Heart right ventricle (tissue), 16 donors: ENCODE measurements around the gene CCDC192. TPM values are rescaled to one million over a fixed set of nuclear protein-coding genes. Genes with fewer than 3 reads are reported as not detected.
A peak's percentile ranks its signal among the peaks of the same experiment; 100 is the strongest.

Source experiments
- ATAC-seq, 8 donors: fragments of 200-7000 bp; cut with Tn5 transposase; one replicate each; pipeline ENCODE4 v1.9.1; 2020; ENCODE audit warnings: mild to moderate bottlenecking in 8 of 8, moderate library complexity in 8 of 8, moderate number of reproducible peaks in 1 of 8
- DNase-seq, 2 donors: peaks; one replicate each; pipeline ENCODE4 v3.0.0-alpha.2; 2020
- H3K27ac ChIP-seq, 10 donors: fragments of 200-600 bp; sonication (generic) in 2 of 10; one replicate each; pipeline versions ENCODE4 v1.5.0 to v1.8.0; 2020 to 2022; ENCODE audit warnings: mild to moderate bottlenecking in 3 of 10
- H3K27me3 ChIP-seq, 7 donors: fragments of 200-600 bp; one replicate each; pipeline ENCODE4 v1.8.0; 2021 to 2022; ENCODE audit warnings: mild to moderate bottlenecking in 2 of 7
- H3K36me3 ChIP-seq, 9 donors: fragments of 200-600 bp; sonication (generic) in 1 of 9; one replicate each; pipeline versions ENCODE4 v1.5.0 to v1.8.0; 2020 to 2022; ENCODE audit warnings: mild to moderate bottlenecking in 2 of 9
- H3K4me1 ChIP-seq, 9 donors: fragments of 200-600 bp; sonication (generic) in 1 of 9; one replicate each; pipeline versions ENCODE4 v1.5.0 to v1.8.0; 2020 to 2022; ENCODE audit warnings: mild to moderate bottlenecking in 4 of 9
- H3K4me3 ChIP-seq, 10 donors: fragments of 200-600 bp; sonication (generic) in 2 of 10; one replicate each; pipeline versions ENCODE4 v1.5.0 to v1.8.0; 2020 to 2022; ENCODE audit warnings: mild to moderate bottlenecking in 7 of 10, moderate library complexity in 2 of 10
- H3K9me3 ChIP-seq, 11 donors: fragments of 200-600 bp in 10 of 11; sonication (generic) in 2 of 11; one replicate each; pipeline versions ENCODE4 v1.5.0 to v1.8.0; 2013 to 2022; ENCODE audit warnings: mild to moderate bottlenecking in 2 of 11, control low read depth in 1 of 11, moderate library complexity in 1 of 11
- whole genome bisulfite sequencing, 2 donors: extraction: QIAGEN DNeasy Blood & Tissue Kit; methylation state at CpG; one replicate each; pipeline ENCODE4 v1.1.7; 2013; ENCODE audit warnings: inconsistent platforms in 1 of 2; 5-methylcytosine and 5-hydroxymethylcytosine counted together
- intact Hi-C, 10 donors: fragments of 100-400 bp; cut with DNase I; formaldehyde crosslinking; loops; one replicate each; pipeline versions ENCODE4 v1.11.1 to v1.14.2; 2022
- polyA plus RNA-seq, 2 donors: library from polyadenylated mRNA; stranded (reverse); fragments of 200-250 nt; gene quantifications; one replicate each; pipeline ENCODE4 v1.2.3, GENCODE V29; 2013
- total RNA-seq, 10 donors: library from RNA; stranded (reverse); fragmentation: NEBNext Ultra II Directional in 3 of 10; extraction: Animal tissue kit (Norgen Biotek cat#: 25700) in 3 of 10; gene quantifications; one replicate each; pipeline versions ENCODE4 v1.2.1 to v1.2.4, GENCODE V29; 2021 to 2023
- TF ChIP-seq, protein P1 (sequence below), 9 donors: fragments of 200-600 bp; sonication (generic) in 2 of 9; IDR thresholded peaks; one replicate each; pipeline versions ENCODE4 v1.5.0 to v1.8.0; 2021 to 2022; ENCODE audit warnings: antibody characterized with exemption in 9 of 9, mild to moderate bottlenecking in 5 of 9, moderate library complexity in 1 of 9
- donor health status: Arrhythmogenic right ventricular cardiomyopathy.
- donor health status: ischemic (EF 13 %, LVEDD 7.1; RV severe dilation, severe dysfunction).
- donor health status: healthy with polysubstance abuse.
- donor health status: DM: no; HTN: yes; CAD: no.
- donor health status: DM: no; HTN: no; CAD: no.
- donor health status: ischemic (EF 25% LVEDD 6.9; RV normal size, moderate dysfunction).
- donor health status: ischemic (EF 25% LVEDD 5.7; RV mildly dilated, moderate dysfunction).
- donor health status: healthy.
- donor health status: DM: yes; HTN: yes; CAD: no.
- donor health status: Ischemic cardiomyopathy.
- donor health status: ischemic (EF 35%, LVEDD 5.7; RV mildly dilated, moderate dysfunction).
- donor health status: nonischemic (EF 11% LVEDD 7.7; RV severe dilation, severe dysfunction).
- donor health status: DM: yes; HTN: yes; CAD: no.
- donor health status: PGD.
- donor health status: ischemic (EF 29% LVEDD 5.4; RV normal size, mild dysfunction).
- donor health status: nonischemic (EF 23%, LVEDD 6.1; RV moderate dilation, normal function).

Gene CCDC192
- total and polyA plus RNA-seq, 12 donors: 0.13 to 0.76 (median 0.33) TPM; not detected in 8

DNA sequence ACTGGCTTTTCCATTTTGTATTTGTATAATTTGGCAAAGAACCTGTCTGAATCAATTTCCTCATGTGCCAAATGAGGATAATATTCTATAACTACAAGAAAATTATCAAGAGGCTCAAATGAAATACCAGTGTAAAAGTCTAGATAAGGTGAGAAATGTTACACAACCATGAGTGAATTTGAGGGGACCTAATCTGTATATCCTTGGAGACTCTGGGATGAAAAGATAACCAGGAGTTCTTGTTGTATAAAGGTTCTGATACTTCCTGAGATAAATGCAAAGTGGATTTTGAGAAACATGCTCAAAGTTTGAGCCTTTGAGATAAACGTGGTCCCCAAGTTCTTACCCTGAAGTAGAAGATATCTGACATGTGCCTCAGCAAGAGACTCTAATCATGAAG is 260.0 kb downstream of the CCDC192 start:
- DNase-seq: no peak
- Histone ChIP-seq H3K9me3 (no peaks in the 10 kb centered on the region), H3K4me1 (peaks cover 22 to 59% (median 37%) of the 10 kb centered on the region in 9 donors), H3K27me3 (no peaks in the 10 kb centered on the region), H3K4me3 (no peak overlapping the region), H3K36me3 (peaks cover 0 to 6% (median 0%) of the 10 kb centered on the region in 9 donors), H3K27ac (peak overlapping the region in 2 of 10 donors; percentile 1)
- ATAC-seq: no peak
- TF ChIP-seq, protein P1, sequence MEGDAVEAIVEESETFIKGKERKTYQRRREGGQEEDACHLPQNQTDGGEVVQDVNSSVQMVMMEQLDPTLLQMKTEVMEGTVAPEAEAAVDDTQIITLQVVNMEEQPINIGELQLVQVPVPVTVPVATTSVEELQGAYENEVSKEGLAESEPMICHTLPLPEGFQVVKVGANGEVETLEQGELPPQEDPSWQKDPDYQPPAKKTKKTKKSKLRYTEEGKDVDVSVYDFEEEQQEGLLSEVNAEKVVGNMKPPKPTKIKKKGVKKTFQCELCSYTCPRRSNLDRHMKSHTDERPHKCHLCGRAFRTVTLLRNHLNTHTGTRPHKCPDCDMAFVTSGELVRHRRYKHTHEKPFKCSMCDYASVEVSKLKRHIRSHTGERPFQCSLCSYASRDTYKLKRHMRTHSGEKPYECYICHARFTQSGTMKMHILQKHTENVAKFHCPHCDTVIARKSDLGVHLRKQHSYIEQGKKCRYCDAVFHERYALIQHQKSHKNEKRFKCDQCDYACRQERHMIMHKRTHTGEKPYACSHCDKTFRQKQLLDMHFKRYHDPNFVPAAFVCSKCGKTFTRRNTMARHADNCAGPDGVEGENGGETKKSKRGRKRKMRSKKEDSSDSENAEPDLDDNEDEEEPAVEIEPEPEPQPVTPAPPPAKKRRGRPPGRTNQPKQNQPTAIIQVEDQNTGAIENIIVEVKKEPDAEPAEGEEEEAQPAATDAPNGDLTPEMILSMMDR (IDR thresholded peaks at IDR 0.05): no peak
- intact Hi-C loops: loop anchor here in 3 of 10 donors (5.0 kb wide), 2 partner anchors 71 to 119 kb away; partner anchors contain the start of gene SLC12A2 (in 2 of the 3)
- WGBS, 2 donors: 49 to 67% methylated on average over 1 of the region's 1 CpG

DNA sequence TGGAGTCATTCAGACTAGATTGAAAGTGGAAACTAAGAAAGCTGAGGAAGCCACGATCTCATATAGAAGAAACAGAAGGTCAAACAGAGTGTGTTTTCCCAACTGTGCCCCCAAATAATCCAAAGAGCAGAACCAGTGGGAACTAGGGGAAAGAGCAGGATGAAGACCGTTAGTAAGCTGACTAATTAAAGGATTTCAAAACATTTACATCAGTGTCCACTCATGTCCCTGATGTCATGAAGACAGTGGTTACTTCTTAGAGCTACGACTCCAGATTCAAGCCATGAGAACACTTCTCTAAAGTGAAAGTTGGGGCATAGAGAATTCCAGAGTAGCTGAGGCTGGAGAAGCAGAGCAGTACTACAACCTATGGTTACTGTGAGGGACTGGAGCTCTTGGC is 260.7 kb downstream of the CCDC192 start:
- WGBS, 2 donors: 76 to 86% methylated on average over 3 of the region's 3 CpGs
- DNase-seq: no peak
- no peaks in the 10 kb centered on the region for H3K9me3 ChIP-seq
- intact Hi-C loops: loop anchor here in 3 of 10 donors (5.0 kb wide), 2 partner anchors 72 to 118 kb away; partner anchors contain the start of gene SLC12A2 (in 2 of the 3)
- no peaks in the 10 kb centered on the region for H3K27me3 ChIP-seq
- peaks cover 0 to 6% (median 0%) of the 10 kb centered on the region in 9 donors for H3K36me3 ChIP-seq
- H3K4me1 ChIP-seq: peaks cover 22 to 52% (median 30%) of the 10 kb centered on the region in 9 donors
- TF ChIP-seq, protein P1 (IDR thresholded peaks at IDR 0.05): no peak
- ATAC-seq: peak in 1 of 8 donors; percentile 12
- H3K4me3 ChIP-seq: no peak overlapping the region
- H3K27ac ChIP-seq: peak overlapping the region in 3 of 10 donors; percentile 1 to 9 (median 1)

DNA sequence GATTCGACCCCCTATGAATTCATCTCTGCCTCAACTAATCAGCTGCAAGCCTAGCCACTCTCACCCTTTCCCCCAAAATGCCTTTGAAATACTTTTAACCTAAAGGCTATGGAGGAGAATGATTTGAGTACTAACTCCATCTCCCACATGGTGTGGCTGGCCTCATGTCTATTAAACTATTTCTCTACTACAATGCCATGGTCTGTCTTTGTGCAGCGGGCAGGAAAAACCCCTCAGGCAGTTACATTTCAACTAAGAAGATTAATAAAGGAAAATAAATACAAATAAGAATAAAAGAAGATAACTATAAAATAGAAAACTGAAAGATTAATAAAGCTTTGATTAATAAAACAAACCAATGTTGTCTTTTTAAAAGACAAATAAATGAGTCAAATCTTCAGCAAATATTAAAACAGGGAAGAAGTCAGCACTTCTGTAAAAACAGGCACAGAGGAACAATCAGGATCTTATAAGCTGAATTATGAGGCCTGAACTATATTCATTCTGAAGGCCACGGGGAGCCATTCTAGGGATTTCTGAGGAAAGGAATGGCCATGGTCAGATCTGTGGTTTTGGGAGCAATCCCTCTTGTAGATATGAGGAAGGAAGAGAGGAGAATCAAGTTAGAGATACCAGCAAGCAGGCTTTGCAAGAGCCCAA is 264.3 kb downstream of the CCDC192 start:
- H3K9me3 ChIP-seq: no peaks in the 10 kb centered on the region
- H3K36me3 ChIP-seq: peaks cover 0 to 6% (median 0%) of the 10 kb centered on the region in 9 donors
- DNase-seq (no peak), ATAC-seq (no peak)
- H3K4me3 ChIP-seq: no peak overlapping the region
- intact Hi-C loops: no loop called here
- peaks cover 0 to 40% (median 6%) of the 10 kb centered on the region in 9 donors for H3K4me1 ChIP-seq
- WGBS, 2 donors: 94 to 96% methylated on average over 3 of the region's 3 CpGs
- TF ChIP-seq, protein P1 (IDR thresholded peaks at IDR 0.05): no peak
- no peaks in the 10 kb centered on the region for H3K27me3 ChIP-seq
- no peak overlapping the region for H3K27ac ChIP-seq

DNA sequence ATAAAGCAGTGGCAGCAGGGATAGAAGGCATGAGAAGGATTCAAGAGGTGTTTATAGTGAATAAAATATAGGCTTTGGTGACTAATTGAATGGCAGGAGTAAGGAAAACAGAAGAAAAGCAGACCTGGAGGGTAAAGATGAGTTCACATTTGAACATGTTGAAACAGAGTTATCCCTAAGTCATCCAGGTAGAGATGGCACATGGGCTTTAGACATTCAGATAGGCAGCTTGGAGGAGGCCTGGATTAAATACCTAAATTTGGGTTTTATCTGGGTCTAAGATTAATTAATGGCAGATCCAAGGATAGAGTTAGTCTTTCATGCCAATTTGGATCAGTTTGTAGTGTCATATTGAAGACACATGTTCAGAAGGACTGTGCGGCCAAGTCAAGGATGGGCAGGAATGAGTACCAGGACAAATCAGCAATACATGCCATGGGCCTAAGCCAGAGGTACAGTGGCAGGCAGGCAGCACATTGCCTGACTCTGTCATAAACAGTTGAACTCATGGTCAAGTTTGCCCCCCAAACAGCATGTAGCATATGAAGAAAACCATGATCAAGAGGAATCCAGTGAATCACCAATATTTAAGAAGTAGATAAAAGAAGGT is 264.9 kb downstream of the CCDC192 start:
- Histone ChIP-seq H3K36me3 (peaks cover 0 to 6% (median 0%) of the 10 kb centered on the region in 9 donors), H3K27ac (no peak overlapping the region), H3K27me3 (no peaks in the 10 kb centered on the region), H3K4me1 (peaks cover 0 to 37% (median 6%) of the 10 kb centered on the region in 9 donors), H3K9me3 (no peaks in the 10 kb centered on the region), H3K4me3 (no peak overlapping the region)
- DNase-seq: no peak
- TF ChIP-seq, protein P1 (IDR thresholded peaks at IDR 0.05): no peak
- 87 to 95% methylated on average over 1 of the region's 1 CpG for WGBS, 2 donors
- intact Hi-C loops: loop anchor here in 1 of 10 donors (2.0 kb wide), 1 partner anchor 77 kb away; no protein-coding TSS in a partner anchor
- ATAC-seq: peak in 1 of 8 donors; percentile 57
